T-helper 1 cell treated with Interleukin-12 subunit alpha and Interleukin-12 subunit beta and Interleukin-4 antibody, amounts not matched to agents 30 μg/mL and 1 μg/mL, for 36 hours (primary cell): ENCODE results near the gene MOB4.
"Not testable (repeated sequence)": the region's sequence is repeated elsewhere in the genome, so short reads cannot be mapped to it uniquely, and the experiment has no call there.

Source experiments
- H3K27ac Mint-ChIP-seq: one replicate; pipeline ENCODE4 v1.8.0; 2021; ENCODE audit warnings: mild to moderate bottlenecking, mixed read lengths
- H3K27me3 Mint-ChIP-seq: one replicate; pipeline ENCODE4 v1.8.0; 2021; ENCODE audit warnings: low read depth, mixed read lengths
- H3K36me3 Mint-ChIP-seq: one replicate; pipeline ENCODE4 v1.8.0; 2021; ENCODE audit warnings: low read depth, mixed read lengths
- H3K4me1 Mint-ChIP-seq: one replicate; pipeline ENCODE4 v1.8.0; 2021; ENCODE audit warnings: low read depth, mixed read lengths
- H3K4me3 Mint-ChIP-seq: one replicate; pipeline ENCODE4 v1.8.0; 2021; ENCODE audit warnings: mild to moderate bottlenecking, moderate library complexity, mixed read lengths
- H3K9me3 Mint-ChIP-seq: one replicate; pipeline ENCODE4 v1.8.0; 2021; ENCODE audit warnings: mixed read lengths

The MOB4 gene

GRCh38 chr2:197515739-197516392, at the start of gene MOB4:
MOB4 (plus strand) TSS chr2:197516066; CDS start chr2:197516087, 21 bp downstream.
- Mint-ChIP-seq H3K36me3 (peaks cover 12% of the 10 kb centered on the region), H3K9me3 (no peaks in the 10 kb centered on the region), H3K27me3 (no peaks in the 10 kb centered on the region), H3K4me1 (peaks cover 31% of the 10 kb centered on the region), H3K4me3 (peak within 1 kb of the TSS; percentile 97), H3K27ac (peak within 1 kb of the TSS; percentile 90)

GRCh38 chr2:197472166-197472565, 43.7 kb upstream of the MOB4 start:
- peaks cover 5% of the 10 kb centered on the region for H3K4me1 Mint-ChIP-seq
- no peaks in the 10 kb centered on the region for H3K9me3 Mint-ChIP-seq
- H3K27ac Mint-ChIP-seq = no peak overlapping the region
- no peak overlapping the region for H3K4me3 Mint-ChIP-seq
- no peaks in the 10 kb centered on the region for H3K27me3 Mint-ChIP-seq
- H3K36me3 Mint-ChIP-seq = peaks cover 29% of the 10 kb centered on the region

GRCh38 chr2:197477797-197478196, 38.1 kb upstream of the MOB4 start:
- H3K4me3 Mint-ChIP-seq = no peak overlapping the region

GRCh38 chr2:197480165-197481036, 35.5 kb upstream of the MOB4 start:
- H3K4me1 Mint-ChIP-seq = peaks cover 6% of the 10 kb centered on the region
- H3K27ac Mint-ChIP-seq = no peak overlapping the region
- no peak overlapping the region for H3K4me3 Mint-ChIP-seq
- peaks cover 43% of the 10 kb centered on the region for H3K36me3 Mint-ChIP-seq
- H3K9me3 Mint-ChIP-seq = peaks cover 6% of the 10 kb centered on the region
- no peaks in the 10 kb centered on the region for H3K27me3 Mint-ChIP-seq

More at GRCh38 chr2:197477797-197478196, 38.1 kb upstream of the MOB4 start:
- Mint-ChIP-seq H3K27me3 (no peaks in the 10 kb centered on the region), H3K36me3 (peaks cover 38% of the 10 kb centered on the region), H3K4me1 (peaks cover 6% of the 10 kb centered on the region), H3K27ac (no peak overlapping the region), H3K9me3 (no peaks in the 10 kb centered on the region)

GRCh38 chr2:197484248-197484647, 31.6 kb upstream of the MOB4 start:
- peaks cover 52% of the 10 kb centered on the region for H3K36me3 Mint-ChIP-seq
- H3K27ac Mint-ChIP-seq, H3K9me3 Mint-ChIP-seq, H3K27me3 Mint-ChIP-seq, H3K4me1 Mint-ChIP-seq, H3K4me3 Mint-ChIP-seq: not testable (repeated sequence)

GRCh38 chr2:197486175-197486574, 29.7 kb upstream of the MOB4 start:
- Mint-ChIP-seq H3K27ac (no peak overlapping the region), H3K36me3 (peaks cover 62% of the 10 kb centered on the region), H3K9me3 (peaks cover 10% of the 10 kb centered on the region), H3K27me3 (no peaks in the 10 kb centered on the region), H3K4me1 (peaks cover 7% of the 10 kb centered on the region), H3K4me3 (no peak overlapping the region)

GRCh38 chr2:197487385-197487784, 28.5 kb upstream of the MOB4 start:
- H3K4me1 Mint-ChIP-seq = peaks cover 7% of the 10 kb centered on the region
- no peak overlapping the region for H3K4me3 Mint-ChIP-seq
- H3K27ac Mint-ChIP-seq = no peak overlapping the region
- H3K9me3 Mint-ChIP-seq = peaks cover 10% of the 10 kb centered on the region
- H3K36me3 Mint-ChIP-seq = peaks cover 69% of the 10 kb centered on the region
- H3K27me3 Mint-ChIP-seq = no peaks in the 10 kb centered on the region

GRCh38 chr2:197495433-197496134, 20.3 kb upstream of the MOB4 start:
- no peak overlapping the region for H3K27ac Mint-ChIP-seq

GRCh38 chr2:197496695-197497094, 19.2 kb upstream of the MOB4 start:
- H3K27ac Mint-ChIP-seq = peak overlapping the region; percentile 21
- H3K36me3 Mint-ChIP-seq = peaks cover 49% of the 10 kb centered on the region
- peaks cover 45% of the 10 kb centered on the region for H3K4me1 Mint-ChIP-seq
- H3K27me3 Mint-ChIP-seq = no peaks in the 10 kb centered on the region
- peak overlapping the region; percentile 92 for H3K4me3 Mint-ChIP-seq
- H3K9me3 Mint-ChIP-seq = no peaks in the 10 kb centered on the region

More at GRCh38 chr2:197495433-197496134, 20.3 kb upstream of the MOB4 start:
- Mint-ChIP-seq H3K4me3 (no peak overlapping the region), H3K9me3 (no peaks in the 10 kb centered on the region), H3K27me3 (no peaks in the 10 kb centered on the region), H3K4me1 (peaks cover 41% of the 10 kb centered on the region), H3K36me3 (peaks cover 53% of the 10 kb centered on the region)

- Mint-ChIP-seq H3K36me3 (peaks cover 51% of the 10 kb centered on the region), H3K4me3 (peak overlapping the region; percentile 92), H3K4me1 (peaks cover 51% of the 10 kb centered on the region), H3K27me3 (no peaks in the 10 kb centered on the region), H3K27ac (peak overlapping the region; percentile 57), H3K9me3 (no peaks in the 10 kb centered on the region)
These were observed 18.5 kb upstream of the MOB4 start for GRCh38 chr2:197497326-197497725.

GRCh38 chr2:197498235-197498936, 17.5 kb upstream of the MOB4 start:
- Mint-ChIP-seq H3K27me3 (no peaks in the 10 kb centered on the region), H3K4me1 (peaks cover 53% of the 10 kb centered on the region), H3K27ac (peak overlapping the region; percentile 98), H3K9me3 (no peaks in the 10 kb centered on the region), H3K36me3 (peaks cover 48% of the 10 kb centered on the region), H3K4me3 (peak overlapping the region; percentile 92)

GRCh38 chr2:197498937-197499593, 16.8 kb upstream of the MOB4 start:
- no peaks in the 10 kb centered on the region for H3K9me3 Mint-ChIP-seq
- peaks cover 49% of the 10 kb centered on the region for H3K36me3 Mint-ChIP-seq
- H3K4me3 Mint-ChIP-seq = peak overlapping the region; percentile 92
- peak overlapping the region; percentile 98 for H3K27ac Mint-ChIP-seq
- peaks cover 52% of the 10 kb centered on the region for H3K4me1 Mint-ChIP-seq
- no peaks in the 10 kb centered on the region for H3K27me3 Mint-ChIP-seq

- H3K27ac Mint-ChIP-seq = peak within 1 kb of the TSS; percentile 98
- no peaks in the 10 kb centered on the region for H3K9me3 Mint-ChIP-seq
- no peaks in the 10 kb centered on the region for H3K27me3 Mint-ChIP-seq
- peaks cover 48% of the 10 kb centered on the region for H3K36me3 Mint-ChIP-seq
- peaks cover 51% of the 10 kb centered on the region for H3K4me1 Mint-ChIP-seq
- peak within 1 kb of the TSS; percentile 92 for H3K4me3 Mint-ChIP-seq
These were observed 16.0 kb upstream of the MOB4 start, which contains the start of the genes HSPD1 and HSPE1 for GRCh38 chr2:197499594-197500502. HSPD1 (minus strand) TSS chr2:197499840; CDS start chr2:197498848, 992 bp downstream. HSPE1 (plus strand) TSS chr2:197500379; CDS start chr2:197500437, 58 bp downstream.
